ENCODE measurements around the gene CCDC170.
"Not testable (repeated sequence)": the region's sequence is repeated elsewhere in the genome, so short reads cannot be mapped to it uniquely, and the experiment has no call there.

GRCh38 chr6:151450928-151451327 lies 42.9 kb upstream of the CCDC170 start:
- TF ChIP-seq CTCF (IDR thresholded peaks at IDR 0.05; ENCODE audit: poor library complexity, severe bottlenecking); EZH2 (IDR thresholded peaks at IDR 0.05; ENCODE audit: borderline replicate concordance, insufficient read depth, low read length, poor library complexity, severe bottlenecking); POLR2AphosphoS5 (IDR thresholded peaks at IDR 0.05); EP300 (conservative IDR thresholded peaks at IDR 0.05; ENCODE audit: poor library complexity, severe bottlenecking); REST (IDR thresholded peaks at IDR 0.05; ENCODE audit: borderline replicate concordance): not testable (repeated sequence)
